ENCODE measurements around the gene SARS1.

Gene SARS1

GRCh38 chr1:109263597-109264378, 50.1 kb downstream of the SARS1 start:
- peak; percentile 23 for FAIRE-seq

GRCh38 chr1:109264379-109264755, 50.6 kb downstream of the SARS1 start:
- FAIRE-seq = no peak

GRCh38 chr1:109265016-109265415, 51.3 kb downstream of the SARS1 start:
- FAIRE-seq = no peak

- FAIRE-seq = no peak
Measured at GRCh38 chr1:109265741-109266330, 52.1 kb downstream of the SARS1 start.

GRCh38 chr1:109266965-109267364, 53.2 kb downstream of the SARS1 start:
- FAIRE-seq = no peak

- FAIRE-seq = no peak
Measured at GRCh38 chr1:109267743-109268300, 54.1 kb downstream of the SARS1 start.

GRCh38 chr1:109268431-109269211, 54.9 kb downstream of the SARS1 start:
- no peak for FAIRE-seq

- FAIRE-seq = no peak
Measured at GRCh38 chr1:109269212-109269980, 55.7 kb downstream of the SARS1 start.

GRCh38 chr1:109269981-109270622, 56.4 kb downstream of the SARS1 start:
- no peak for FAIRE-seq

GRCh38 chr1:109270623-109271317, 57.1 kb downstream of the SARS1 start:
- no peak for FAIRE-seq

GRCh38 chr1:109271458-109271857, 57.7 kb downstream of the SARS1 start:
- no peak for FAIRE-seq

- FAIRE-seq = no peak
Measured at GRCh38 chr1:109272021-109272799, 58.5 kb downstream of the SARS1 start.

- no peak for FAIRE-seq
Measured at GRCh38 chr1:109272831-109273547, 59.3 kb downstream of the SARS1 start.

- FAIRE-seq = no peak
Measured at GRCh38 chr1:109273570-109274288, 60.0 kb downstream of the SARS1 start.

GRCh38 chr1:109274533-109275476, 61.1 kb downstream of the SARS1 start:
- FAIRE-seq = no peak

- no peak for FAIRE-seq
Measured at GRCh38 chr1:109275706-109276345, 62.1 kb downstream of the SARS1 start.

- FAIRE-seq = no peak
Measured at GRCh38 chr1:109277434-109278204, 63.9 kb downstream of the SARS1 start.

Measured in endometrium (tissue), 2 donors.